GM12874 (cell line): ENCODE results near the gene COL6A1.
A peak's percentile ranks its signal among the peaks of the same experiment; 100 is the strongest.

Source experiments
- CTCF ChIP-seq: IDR thresholded peaks from 2 replicates; pipeline ENCODE4 v1.5.1; 2011; ENCODE audit warnings: low read depth, mild to moderate bottlenecking, control low read depth, low read length, moderate library complexity; ENCODE audit not compliant: insufficient read depth

COL6A1 gene

DNA sequence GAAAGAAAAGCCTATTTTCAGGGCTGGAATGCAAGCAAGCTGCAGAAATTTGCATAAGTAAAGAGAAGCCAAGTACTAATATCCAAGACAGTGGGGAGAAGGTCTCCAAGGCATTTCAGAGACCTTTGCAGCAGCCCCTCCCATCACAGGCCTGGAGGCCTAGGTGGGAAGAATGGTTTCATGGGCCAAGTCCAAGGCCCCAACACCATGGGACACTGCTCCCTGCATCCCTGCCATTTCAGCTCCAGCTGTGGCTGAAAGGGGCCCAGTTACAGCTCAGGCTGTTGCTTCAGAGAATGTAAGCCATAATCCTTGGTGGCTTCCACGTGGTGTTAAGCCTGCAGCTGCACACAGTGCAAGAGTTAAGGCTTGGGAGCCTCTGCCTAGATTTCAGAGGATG is 16.9 kb upstream of the COL6A1 start:
- TF ChIP-seq CTCF = no peak

DNA sequence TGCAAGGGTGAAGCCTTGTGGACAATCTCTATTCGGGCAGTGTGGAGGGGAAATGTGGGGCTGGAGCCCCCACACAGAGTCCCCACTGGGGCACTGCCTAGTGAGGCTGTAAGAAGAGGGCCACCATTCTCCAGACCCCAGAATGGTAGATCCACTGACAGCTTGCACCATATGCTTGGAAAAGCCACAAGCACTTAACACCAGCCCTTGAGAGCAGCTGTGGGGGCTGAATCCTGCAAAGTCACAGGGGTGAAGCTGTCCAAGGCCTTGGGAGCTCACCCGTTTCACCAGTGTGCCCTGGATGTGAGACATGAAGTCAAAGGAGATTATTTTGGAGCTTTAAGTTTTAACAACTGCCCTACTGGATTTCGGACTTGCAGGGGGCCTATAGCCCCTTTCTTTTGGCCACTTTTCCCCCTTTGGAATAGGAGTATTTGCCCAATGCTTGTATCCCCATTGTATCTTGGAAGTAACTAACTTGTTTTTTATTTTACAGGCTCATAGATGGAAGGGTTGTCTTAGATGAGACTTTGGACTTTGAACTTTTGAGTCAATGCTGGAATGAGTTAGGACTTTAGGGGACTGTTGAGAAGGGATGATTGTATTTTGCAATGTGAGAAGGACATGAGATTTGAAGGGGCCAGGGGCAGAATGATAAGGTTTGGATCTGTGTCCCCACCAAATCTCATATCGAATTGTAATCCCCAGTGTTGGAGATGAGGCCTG is 16.3 kb upstream of the COL6A1 start:
- TF ChIP-seq CTCF = no peak

DNA sequence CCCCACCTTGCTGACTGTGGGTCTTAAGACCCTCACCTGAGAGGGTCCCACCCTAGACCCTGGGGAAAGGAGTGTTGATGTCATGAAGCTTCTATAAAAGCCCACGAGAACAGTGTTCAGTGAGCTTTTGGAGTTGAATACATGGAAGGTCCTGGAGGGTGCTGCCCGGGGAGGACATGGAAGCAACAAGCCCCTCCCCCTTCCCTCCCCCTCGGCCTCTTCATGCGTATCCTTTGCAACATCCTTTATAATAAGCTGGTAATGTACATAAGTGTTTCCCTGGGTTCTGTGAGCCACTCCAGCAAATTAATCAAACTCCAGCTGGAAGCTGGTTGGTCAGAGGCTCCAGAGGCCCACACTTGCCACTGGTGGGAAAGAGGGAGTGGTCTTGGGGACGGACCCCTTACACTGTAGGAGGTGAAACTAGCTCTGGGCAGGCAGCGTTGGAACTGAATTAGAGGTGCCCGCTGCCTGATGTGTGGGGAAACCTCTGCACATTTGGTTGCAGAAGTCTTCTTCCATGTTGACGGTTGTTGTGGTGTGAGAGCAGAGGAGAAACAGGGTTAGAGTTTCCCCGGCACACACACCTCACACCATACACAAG is 14.7 kb upstream of the COL6A1 start:
- no peak for TF ChIP-seq CTCF

- TF ChIP-seq CTCF = no peak
Observed at GRCh38 chr21:45969921-45970673, 11.5 kb upstream of the COL6A1 start.

- peak; percentile 60 for TF ChIP-seq CTCF
Observed at GRCh38 chr21:45970674-45971615, 10.6 kb upstream of the COL6A1 start.

DNA sequence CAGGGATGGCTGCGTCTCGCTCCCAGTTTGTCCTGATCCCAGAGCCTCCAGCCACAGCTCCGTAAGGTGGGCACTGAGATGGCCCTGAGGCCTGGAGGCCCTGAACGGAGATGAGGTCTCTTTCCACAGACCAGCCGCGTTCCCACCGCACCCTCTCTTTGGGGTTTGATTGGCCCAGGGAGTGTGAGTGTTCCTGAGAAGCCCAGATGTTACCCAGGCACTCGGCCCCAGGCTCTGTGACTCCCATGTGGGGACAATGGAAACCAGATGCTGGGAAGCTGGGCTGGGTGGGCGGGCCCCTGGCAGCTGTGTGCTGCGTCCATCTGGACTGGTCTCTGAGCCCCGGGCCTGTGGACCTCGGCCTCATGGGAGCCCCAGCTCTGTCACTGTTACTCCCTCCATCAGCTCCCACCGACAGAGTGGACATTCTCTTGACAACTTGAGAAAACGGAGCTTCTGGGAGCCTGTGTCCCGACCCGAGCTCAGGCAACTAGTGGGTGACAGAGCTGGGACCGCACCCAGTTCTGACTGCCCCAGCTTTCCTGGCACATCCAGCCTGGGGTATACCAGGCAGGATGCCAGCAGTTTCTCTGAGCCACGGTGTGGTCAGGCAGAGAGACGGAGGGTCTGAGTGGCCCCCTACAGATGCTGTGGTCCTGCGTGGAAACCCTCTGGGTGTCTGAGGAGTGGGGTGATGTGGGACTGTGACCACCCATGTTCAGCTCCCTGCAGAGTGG is 9.8 kb upstream of the COL6A1 start:
- TF ChIP-seq CTCF = no peak
